ENCODE results near the gene IL1F10.

The IL1F10 gene

GRCh38 chr2:113046465-113046864 lies 21.3 kb upstream of the IL1F10 start:
- in situ Hi-C loops (cut with HindIII; ENCODE audit: low sequenced_read_pairs), result no loop called here
- H3K4me3 ChIP-seq (ENCODE audit: low read depth, low read length), result no peak overlapping the region
- DNase-seq (ENCODE audit: low read depth, low spot score), result no peak

GRCh38 chr2:113050921-113051895 lies 16.6 kb upstream of the IL1F10 start:
- in situ Hi-C loops (cut with HindIII; ENCODE audit: low sequenced_read_pairs), result no loop called here
- TF ChIP-seq, protein P1, sequence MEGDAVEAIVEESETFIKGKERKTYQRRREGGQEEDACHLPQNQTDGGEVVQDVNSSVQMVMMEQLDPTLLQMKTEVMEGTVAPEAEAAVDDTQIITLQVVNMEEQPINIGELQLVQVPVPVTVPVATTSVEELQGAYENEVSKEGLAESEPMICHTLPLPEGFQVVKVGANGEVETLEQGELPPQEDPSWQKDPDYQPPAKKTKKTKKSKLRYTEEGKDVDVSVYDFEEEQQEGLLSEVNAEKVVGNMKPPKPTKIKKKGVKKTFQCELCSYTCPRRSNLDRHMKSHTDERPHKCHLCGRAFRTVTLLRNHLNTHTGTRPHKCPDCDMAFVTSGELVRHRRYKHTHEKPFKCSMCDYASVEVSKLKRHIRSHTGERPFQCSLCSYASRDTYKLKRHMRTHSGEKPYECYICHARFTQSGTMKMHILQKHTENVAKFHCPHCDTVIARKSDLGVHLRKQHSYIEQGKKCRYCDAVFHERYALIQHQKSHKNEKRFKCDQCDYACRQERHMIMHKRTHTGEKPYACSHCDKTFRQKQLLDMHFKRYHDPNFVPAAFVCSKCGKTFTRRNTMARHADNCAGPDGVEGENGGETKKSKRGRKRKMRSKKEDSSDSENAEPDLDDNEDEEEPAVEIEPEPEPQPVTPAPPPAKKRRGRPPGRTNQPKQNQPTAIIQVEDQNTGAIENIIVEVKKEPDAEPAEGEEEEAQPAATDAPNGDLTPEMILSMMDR (IDR thresholded peaks at IDR 0.05; ENCODE audit: low read depth, low read length), result no peak
- no peak overlapping the region for H3K4me3 ChIP-seq (ENCODE audit: low read depth, low read length)
- DNase-seq (ENCODE audit: low read depth, low spot score), result no peak

More at GRCh38 chr2:113046465-113046864, 21.3 kb upstream of the IL1F10 start:
- TF ChIP-seq, protein P1 (IDR thresholded peaks at IDR 0.05; ENCODE audit: low read depth, low read length), result no peak

- H3K4me3 ChIP-seq (ENCODE audit: low read depth, low read length), result no peak within 1 kb of the TSS
- in situ Hi-C loops (cut with HindIII; ENCODE audit: low sequenced_read_pairs), result no loop called here
- DNase-seq (ENCODE audit: low read depth, low spot score), result no peak
- TF ChIP-seq, protein P1 (IDR thresholded peaks at IDR 0.05; ENCODE audit: low read depth, low read length), result no peak
These were observed 15.3 kb upstream of the IL1F10 start, which contains the start of gene IL36B for GRCh38 chr2:113052396-113052917. Gene IL36B, minus strand, starts transcription at chr2:113052867.

DNA sequence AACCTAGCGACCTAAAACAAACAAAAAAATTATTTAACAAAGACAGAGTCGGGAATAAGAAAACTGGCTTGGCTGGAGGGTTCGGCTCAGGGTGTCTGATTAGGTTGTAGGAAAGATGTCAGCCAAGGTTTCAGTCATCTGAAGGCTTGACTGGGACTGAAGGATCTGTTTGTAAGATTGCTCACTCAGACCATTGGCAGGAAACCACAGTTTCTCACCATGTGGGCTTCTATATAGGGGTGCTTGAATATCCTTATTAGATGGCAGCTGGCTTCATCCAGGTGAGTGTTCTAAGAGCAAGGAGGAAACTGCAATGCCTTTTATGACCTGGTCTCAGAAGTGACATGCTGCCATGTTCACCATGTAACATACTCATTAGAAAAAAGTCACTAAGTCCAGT lies 14.1 kb upstream of the IL1F10 start:
- H3K4me3 ChIP-seq (ENCODE audit: low read depth, low read length), result no peak overlapping the region
- TF ChIP-seq, protein P1 (IDR thresholded peaks at IDR 0.05; ENCODE audit: low read depth, low read length), result no peak
- in situ Hi-C loops (cut with HindIII; ENCODE audit: low sequenced_read_pairs), result no loop called here
- DNase-seq (ENCODE audit: low read depth, low spot score), result no peak

GRCh38 chr2:113054066-113054465 lies 13.7 kb upstream of the IL1F10 start:
- no peak overlapping the region for H3K4me3 ChIP-seq (ENCODE audit: low read depth, low read length)
- no peak for DNase-seq (ENCODE audit: low read depth, low spot score)
- TF ChIP-seq, protein P1 (IDR thresholded peaks at IDR 0.05; ENCODE audit: low read depth, low read length), result no peak
- in situ Hi-C loops (cut with HindIII; ENCODE audit: low sequenced_read_pairs), result no loop called here

DNA sequence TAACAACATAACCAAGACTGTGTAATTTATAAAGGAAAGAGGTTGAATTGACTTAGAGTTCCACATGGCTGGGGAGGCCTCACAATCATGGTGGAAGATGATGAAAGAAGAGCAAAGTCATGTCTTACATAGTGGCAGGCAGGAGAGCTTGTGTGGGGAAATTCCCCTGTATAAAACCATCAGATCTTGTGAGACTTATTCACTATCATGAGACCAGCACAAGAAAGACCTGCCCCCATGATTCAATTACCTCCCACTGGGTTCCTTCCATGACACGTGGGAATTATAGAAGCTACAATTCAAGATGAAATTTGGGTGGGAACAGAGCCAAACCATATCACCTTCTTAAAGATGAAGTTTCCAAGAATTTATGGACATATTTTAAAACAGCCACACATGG lies 11.2 kb upstream of the IL1F10 start:
- no peak for DNase-seq (ENCODE audit: low read depth, low spot score)

More for the DNA sequence above, 11.2 kb upstream of the IL1F10 start:
- TF ChIP-seq, protein P1 (IDR thresholded peaks at IDR 0.05; ENCODE audit: low read depth, low read length), result no peak
- in situ Hi-C loops (cut with HindIII; ENCODE audit: low sequenced_read_pairs), result no loop called here
- no peak overlapping the region for H3K4me3 ChIP-seq (ENCODE audit: low read depth, low read length)
